HG02642 (cell line): ENCODE measurements around the gene IFT25.
A peak's percentile ranks its signal among the peaks of the same experiment; 100 is the strongest.

Experiments
- ATAC-seq: cut with Tn5 transposase; IDR thresholded peaks from one replicate; pipeline ENCODE4 v1.9.1; 2021; ENCODE audit warnings: mild to moderate bottlenecking; ENCODE audit not compliant: unreplicated experiment, poor library complexity

The IFT25 gene

GRCh38 chr1:53957194-53957818, 11.8 kb upstream of the IFT25 start:
- ATAC-seq = no peak

GRCh38 chr1:53956308-53957168, 11.0 kb upstream of the IFT25 start:
- ATAC-seq = no peak

- no peak for ATAC-seq
Measured at GRCh38 chr1:53954128-53954527, 8.6 kb upstream of the IFT25 start.

GRCh38 chr1:53951697-53952096, 6.2 kb upstream of the IFT25 start:
- no peak for ATAC-seq

GRCh38 chr1:53949023-53949990, 3.8 kb upstream of the IFT25 start:
- no peak for ATAC-seq

- no peak for ATAC-seq
Measured at GRCh38 chr1:53948291-53948690, 2.8 kb upstream of the IFT25 start.

GRCh38 chr1:53947172-53947907, 1.8 kb upstream of the IFT25 start:
- ATAC-seq = no peak

GRCh38 chr1:53946252-53947171, 1.0 kb upstream of the IFT25 start, which contains the start of gene LRRC42:
LRRC42 (plus strand) TSS chr1:53946350; CDS start chr1:53952000, 5,650 bp downstream.
- ATAC-seq = peak; percentile 72

- no peak for ATAC-seq
Measured at GRCh38 chr1:53945183-53945432, 391 bp downstream of the IFT25 start.

- no peak for ATAC-seq
Measured at GRCh38 chr1:53944469-53945182, 873 bp downstream of the IFT25 start.

GRCh38 chr1:53943490-53944043, 1.9 kb downstream of the IFT25 start:
- ATAC-seq = no peak

GRCh38 chr1:53943090-53943489, 2.4 kb downstream of the IFT25 start:
- ATAC-seq = no peak

- no peak for ATAC-seq
Measured at GRCh38 chr1:53942127-53942957, 3.2 kb downstream of the IFT25 start.

- ATAC-seq = no peak
Measured at GRCh38 chr1:53938136-53938830, 7.2 kb downstream of the IFT25 start.

- ATAC-seq = no peak
Measured at GRCh38 chr1:53936430-53936829, 9.1 kb downstream of the IFT25 start.

GRCh38 chr1:53934170-53934765, 11.2 kb downstream of the IFT25 start:
- ATAC-seq = no peak
